SK-N-SH (cell line): ENCODE measurements around the gene PZP. TPM values are rescaled to one million over a fixed set of nuclear protein-coding genes. Genes with fewer than 3 reads are reported as not detected.

Source experiments
- CTCF ChIA-PET: fragments of 300-600, 350-600 bp; formaldehyde crosslinking; extraction: SDS; loops from one replicate; lab custom pipeline; 2021; lab: Yijun Ruan, JAX
- POLR2A ChIA-PET: fragments of 350-600 bp; sonication (Branson Sonifier 250); formaldehyde crosslinking; extraction: SDS; loops from one replicate; lab custom pipeline; 2020; ENCODE audit warnings: antibody characterized with exemption, inconsistent platforms; lab: Yijun Ruan, JAX
- DNase-seq: peaks from one replicate; pipeline ENCODE4 v3.0.0; 2012
- H2AFZ ChIP-seq: fragments of 200-600 bp; sonication (generic); 2 replicates; pipeline ENCODE4 v1.8.1; 2016; ENCODE audit warnings: antibody characterized with exemption, mild to moderate bottlenecking, low read depth
- H3F3A ChIP-seq: fragments of 200-600 bp; sonication (generic); replicated peaks from 2 replicates; pipeline ENCODE3; 2016; ENCODE audit warnings: antibody characterized with exemption, mild to moderate bottlenecking; ENCODE audit not compliant: insufficient read depth
- H3K27ac ChIP-seq, 2 experiments: fragments of 200-500 bp in 1 of 2; fragments of 200-600 bp in 1 of 2; sonication (Bioruptor generic) in 1 of 2; sonication (generic), shearing (Covaris generic) in 1 of 2; 2 replicates each; pipeline versions ENCODE4 v1.5.1 to v1.6.1; 2014 to 2016; ENCODE audit warnings: low read depth in 2 of 2, inconsistent platforms in 1 of 2, low read length in 1 of 2, mild to moderate bottlenecking in 1 of 2, mixed read lengths in 1 of 2
- H3K27me3 ChIP-seq: fragments of 200-600 bp; sonication (generic), shearing (Covaris generic); 2 replicates; pipeline ENCODE4 v1.6.1; 2016; ENCODE audit warnings: mixed run types; ENCODE audit not compliant: insufficient read depth
- H3K36me3 ChIP-seq, 2 experiments: fragments of 200-500 bp in 1 of 2; fragments of 200-600 bp in 1 of 2; sonication (Bioruptor generic) in 1 of 2; sonication (generic) in 1 of 2; replicated peaks in 1 of 2; 2 replicates each; pipeline versions ENCODE3 to v1.5.1; 2014 to 2016; ENCODE audit warnings: low read length in 1 of 2, mild to moderate bottlenecking in 1 of 2; ENCODE audit not compliant: insufficient read depth in 2 of 2, control insufficient read depth in 1 of 2
- H3K4me1 ChIP-seq, 2 experiments: fragments of 200-500 bp in 1 of 2; fragments of 200-600 bp in 1 of 2; sonication (Bioruptor generic) in 1 of 2; sonication (generic), shearing (Covaris generic) in 1 of 2; 2 replicates each; pipeline versions ENCODE4 v1.5.1 to v1.6.1; 2014 to 2016; ENCODE audit warnings: low read depth in 1 of 2, low read length in 1 of 2, mixed run types in 1 of 2; ENCODE audit not compliant: insufficient read depth in 2 of 2, control insufficient read depth in 1 of 2
- H3K4me2 ChIP-seq: fragments of 200-600 bp; sonication (generic), shearing (Covaris generic); 2 replicates; pipeline ENCODE4 v1.6.1; 2017; ENCODE audit warnings: mixed run types
- H3K4me3 ChIP-seq, 2 experiments: fragments of 200-500 bp in 1 of 2; fragments of 200-600 bp in 1 of 2; sonication (Bioruptor generic) in 1 of 2; sonication (generic), shearing (Covaris generic) in 1 of 2; 2 replicates each; pipeline versions ENCODE4 v1.5.1 to v1.8.1; 2014 to 2016; ENCODE audit warnings: low read depth in 2 of 2, inconsistent platforms in 1 of 2, low read length in 1 of 2, mild to moderate bottlenecking in 1 of 2, mixed read lengths in 1 of 2, moderate library complexity in 1 of 2
- H3K79me2 ChIP-seq: fragments of 200-600 bp; sonication (generic); 2 replicates; pipeline ENCODE4 v1.8.1; 2017; ENCODE audit warnings: mild to moderate bottlenecking; ENCODE audit not compliant: insufficient read depth
- H3K9ac ChIP-seq: fragments of 200-600 bp; sonication (generic); 2 replicates; pipeline ENCODE4 v1.6.1; 2017; ENCODE audit warnings: mixed run types
- H3K9me2 ChIP-seq: fragments of 200-600 bp; sonication (generic); 2 replicates; pipeline ENCODE4 v1.6.1; 2017; ENCODE audit warnings: mixed run types
- H3K9me3 ChIP-seq: fragments of 200-600 bp; sonication (generic); 2 replicates; pipeline ENCODE4 v1.6.1; 2017; ENCODE audit warnings: mixed run types, mild to moderate bottlenecking, moderate library complexity
- H4K20me1 ChIP-seq: fragments of 200-600 bp; sonication (generic); 2 replicates; pipeline ENCODE4 v1.6.1; 2017; ENCODE audit warnings: mild to moderate bottlenecking, mixed run types; ENCODE audit not compliant: insufficient read depth
- ELF1 ChIP-seq: IDR thresholded peaks from 2 replicates; pipeline ENCODE4 v1.4.0; 2012
- EP300 ChIP-seq, 2 experiments: IDR thresholded peaks; 2 replicates each; pipeline versions ENCODE4 v1.4.0 to v1.6.1; 2012; ENCODE audit warnings: borderline replicate concordance in 1 of 2, low read depth in 1 of 2, low read length in 1 of 2
- EZH2phosphoT487 ChIP-seq: fragments of 200-600 bp; sonication (generic); IDR thresholded peaks from 2 replicates; pipeline ENCODE4 v1.6.1; 2017; ENCODE audit warnings: low read depth, mixed run types, mild to moderate bottlenecking, antibody characterized with exemption, moderate library complexity, borderline replicate concordance
- FOXJ3 ChIP-seq: sonication (generic); formaldehyde crosslinking; IDR thresholded peaks from 2 replicates; pipeline ENCODE4 v1.5.1; 2020; ENCODE audit warnings: mild to moderate bottlenecking, missing genetic modification reagents
- GABPA ChIP-seq: IDR thresholded peaks from 2 replicates; pipeline ENCODE4 v1.4.0; 2012; ENCODE audit warnings: low read depth, mild to moderate bottlenecking
- IRF3 ChIP-seq: fragments of 150-350 bp; IDR thresholded peaks from 2 replicates; pipeline ENCODE4 v1.6.1; 2016; ENCODE audit warnings: mild to moderate bottlenecking, low read depth, low read length
- JUND ChIP-seq: IDR thresholded peaks from 2 replicates; pipeline ENCODE4 v1.4.0; 2012
- MXI1 ChIP-seq: IDR thresholded peaks from 2 replicates; pipeline ENCODE4 v1.6.1; 2012; ENCODE audit warnings: mild to moderate bottlenecking, low read depth, low read length, improper control_type of control experiment
- RCOR1 ChIP-seq: fragments of 150-350 bp; IDR thresholded peaks from 2 replicates; pipeline ENCODE4 v1.6.1; 2017; ENCODE audit warnings: antibody characterized with exemption, low read length
- RFX5 ChIP-seq: IDR thresholded peaks from 2 replicates; pipeline ENCODE4 v1.6.1; 2012; ENCODE audit warnings: mild to moderate bottlenecking, improper control_type of control experiment, low read length
- SMC3 ChIP-seq: IDR thresholded peaks from 2 replicates; pipeline ENCODE4 v1.6.1; 2012; ENCODE audit warnings: low read depth, low read length, improper control_type of control experiment
- TAF1 ChIP-seq: IDR thresholded peaks from 2 replicates; pipeline ENCODE4 v1.6.1; 2012; ENCODE audit warnings: low read depth, mild to moderate bottlenecking, low read length, moderate library complexity, borderline replicate concordance
- TEAD4 ChIP-seq: IDR thresholded peaks from 2 replicates; pipeline ENCODE4 v1.4.0; 2012; ENCODE audit warnings: mild to moderate bottlenecking, borderline replicate concordance; ENCODE audit not compliant: insufficient read depth
- USF2 ChIP-seq: fragments of 150-350 bp; IDR thresholded peaks from 2 replicates; pipeline ENCODE4 v1.6.1; 2017; ENCODE audit warnings: antibody characterized with exemption, low read length, low read depth, borderline replicate concordance
- YY1 ChIP-seq: IDR thresholded peaks from 2 replicates; pipeline ENCODE4 v1.4.0; 2012; ENCODE audit warnings: low read depth, mild to moderate bottlenecking
- WGBS: methylation state at CpG from one replicate; pipeline ENCODE4 v1.1.6; 2017; ENCODE audit warnings: low lambda C conversion rate; 5-methylcytosine and 5-hydroxymethylcytosine counted together
- polyA plus RNA-seq, 3 experiments: library from polyadenylated mRNA; depleted of rRNA; stranded (reverse); fragments of >200 nt; gene quantifications; 2 replicates each; pipeline ENCODE4 v1.2.3, GENCODE V29; 2012
- TF ChIP-seq, protein P1 (sequence below): IDR thresholded peaks from 2 replicates; pipeline ENCODE4 v1.4.0; 2012; ENCODE audit warnings: low read depth, borderline replicate concordance
- TF ChIP-seq, protein P2 (sequence below): IDR thresholded peaks from 2 replicates; pipeline ENCODE4; 2012
- TF ChIP-seq, protein P3 (sequence below): IDR thresholded peaks from 2 replicates; pipeline ENCODE4 v1.4.0; 2012; ENCODE audit warnings: low read depth
- TF ChIP-seq, protein P4 (sequence below): IDR thresholded peaks from 2 replicates; pipeline ENCODE4 v1.4.0; 2012; ENCODE audit warnings: low read depth, borderline replicate concordance
- TF ChIP-seq, protein P5 (sequence below): fragments of 200-600 bp; sonication (generic); IDR thresholded peaks from 2 replicates; pipeline ENCODE4 v1.6.1; 2017; ENCODE audit warnings: antibody characterized with exemption, mild to moderate bottlenecking, moderate library complexity

Gene PZP
- polyA plus RNA-seq, 1 of the 3 experiments (the other 2 are of a cell fraction), result not detected

DNA sequence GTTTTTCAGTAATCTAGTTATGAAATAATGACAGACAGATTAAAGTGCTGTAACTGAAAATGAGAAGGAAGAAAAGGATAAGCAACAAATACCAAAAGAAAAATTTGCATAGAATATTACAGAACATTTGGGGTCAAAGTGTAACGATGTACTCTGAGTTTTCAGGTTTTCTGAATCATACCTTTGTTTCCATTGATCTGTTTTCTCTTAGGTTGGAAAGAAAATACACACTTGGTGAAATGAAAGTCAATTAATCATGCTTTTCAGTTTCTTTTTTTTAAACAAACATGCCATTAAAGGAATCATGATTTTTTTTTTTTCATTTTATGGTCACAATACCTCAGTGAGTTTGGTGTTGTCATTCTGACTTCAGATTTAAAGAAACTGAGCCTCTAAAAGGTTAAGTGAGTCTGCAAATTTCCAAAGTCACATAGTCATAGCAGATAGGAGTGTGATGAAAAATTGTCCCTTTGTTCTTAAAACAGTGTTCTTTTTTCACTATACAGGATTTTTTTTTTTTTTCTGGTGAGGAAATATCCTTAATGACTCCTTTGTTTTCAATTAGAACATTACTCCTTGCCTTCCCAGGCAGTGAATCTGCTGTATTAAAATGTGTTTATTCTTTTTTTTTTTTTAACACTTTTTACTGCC lies 35.9 kb upstream of the PZP start:
- Histone ChIP-seq H3K36me3 (no peaks in the 10 kb centered on the region), H3K9me2 (no peaks in the 10 kb centered on the region), H3K4me1 (no peaks in the 10 kb centered on the region), H3K4me2 (no peak overlapping the region), H3F3A (no peaks in the 10 kb centered on the region)
- POLR2A ChIA-PET, result no interaction called here
- no peak for TF ChIP-seq JUND
- no peak for TF ChIP-seq SMC3
- TF ChIP-seq, protein P1, sequence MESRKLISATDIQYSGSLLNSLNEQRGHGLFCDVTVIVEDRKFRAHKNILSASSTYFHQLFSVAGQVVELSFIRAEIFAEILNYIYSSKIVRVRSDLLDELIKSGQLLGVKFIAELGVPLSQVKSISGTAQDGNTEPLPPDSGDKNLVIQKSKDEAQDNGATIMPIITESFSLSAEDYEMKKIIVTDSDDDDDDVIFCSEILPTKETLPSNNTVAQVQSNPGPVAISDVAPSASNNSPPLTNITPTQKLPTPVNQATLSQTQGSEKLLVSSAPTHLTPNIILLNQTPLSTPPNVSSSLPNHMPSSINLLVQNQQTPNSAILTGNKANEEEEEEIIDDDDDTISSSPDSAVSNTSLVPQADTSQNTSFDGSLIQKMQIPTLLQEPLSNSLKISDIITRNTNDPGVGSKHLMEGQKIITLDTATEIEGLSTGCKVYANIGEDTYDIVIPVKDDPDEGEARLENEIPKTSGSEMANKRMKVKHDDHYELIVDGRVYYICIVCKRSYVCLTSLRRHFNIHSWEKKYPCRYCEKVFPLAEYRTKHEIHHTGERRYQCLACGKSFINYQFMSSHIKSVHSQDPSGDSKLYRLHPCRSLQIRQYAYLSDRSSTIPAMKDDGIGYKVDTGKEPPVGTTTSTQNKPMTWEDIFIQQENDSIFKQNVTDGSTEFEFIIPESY, result no peak
- TF ChIP-seq RCOR1, result no peak
- TF ChIP-seq USF2, result no peak
- TF ChIP-seq, all 33 proteins: peak for 0
- no peak overlapping the region for H3K4me3 ChIP-seq
- H3K9ac ChIP-seq, result no peak overlapping the region
- H2AFZ ChIP-seq, result no peak overlapping the region
- CTCF ChIA-PET, result no interaction called here
- DNase-seq, result no peak
- H3K27ac ChIP-seq, result no peak overlapping the region
- H3K79me2 ChIP-seq, result no peaks in the 10 kb centered on the region
- WGBS, result 36% methylated on average over 1 of the region's 1 CpG
- no peaks in the 10 kb centered on the region for H3K9me3 ChIP-seq
- H3K27me3 ChIP-seq, result peaks cover 8% of the 10 kb centered on the region; the same call in 1 of the 2 replicates
- no peaks in the 10 kb centered on the region for H4K20me1 ChIP-seq

- H3K27ac ChIP-seq, result no peak overlapping the region
- WGBS, result 42% methylated on average over 3 of the region's 3 CpGs
- no peak overlapping the region for H3K9ac ChIP-seq
- ChIA-PET POLR2A (interaction anchor here (0.6 kb wide), 1 partner anchor 1457 kb away, joined by 6 read pairs; no protein-coding TSS in a partner anchor), CTCF (no interaction called here)
- H3F3A ChIP-seq, result no peaks in the 10 kb centered on the region
- H3K9me3 ChIP-seq, result no peaks in the 10 kb centered on the region
- no peaks in the 10 kb centered on the region for H3K9me2 ChIP-seq
- no peaks in the 10 kb centered on the region for H3K4me1 ChIP-seq
- no peaks in the 10 kb centered on the region for H3K36me3 ChIP-seq
- H3K27me3 ChIP-seq, result peaks cover 8% of the 10 kb centered on the region; the same call in 1 of the 2 replicates
- H3K4me3 ChIP-seq, result no peak overlapping the region
- H3K79me2 ChIP-seq, result no peaks in the 10 kb centered on the region
- H2AFZ ChIP-seq, result no peak overlapping the region
- no peak for DNase-seq
- no peaks in the 10 kb centered on the region for H4K20me1 ChIP-seq
- H3K4me2 ChIP-seq, result no peak overlapping the region
- TF ChIP-seq RFX5, result no peak
- TF ChIP-seq, protein P2, sequence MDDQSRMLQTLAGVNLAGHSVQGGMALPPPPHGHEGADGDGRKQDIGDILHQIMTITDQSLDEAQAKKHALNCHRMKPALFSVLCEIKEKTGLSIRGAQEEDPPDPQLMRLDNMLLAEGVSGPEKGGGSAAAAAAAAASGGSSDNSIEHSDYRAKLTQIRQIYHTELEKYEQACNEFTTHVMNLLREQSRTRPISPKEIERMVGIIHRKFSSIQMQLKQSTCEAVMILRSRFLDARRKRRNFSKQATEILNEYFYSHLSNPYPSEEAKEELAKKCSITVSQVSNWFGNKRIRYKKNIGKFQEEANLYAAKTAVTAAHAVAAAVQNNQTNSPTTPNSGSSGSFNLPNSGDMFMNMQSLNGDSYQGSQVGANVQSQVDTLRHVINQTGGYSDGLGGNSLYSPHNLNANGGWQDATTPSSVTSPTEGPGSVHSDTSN, result no peak
- TF ChIP-seq EZH2phosphoT487, result no peak
- TF ChIP-seq GABPA, result no peak
- no peak for TF ChIP-seq YY1
- no peak for TF ChIP-seq IRF3
- TF ChIP-seq ELF1, result no peak
- TF ChIP-seq TEAD4, result no peak
- TF ChIP-seq TAF1, result no peak
- TF ChIP-seq, protein P3, sequence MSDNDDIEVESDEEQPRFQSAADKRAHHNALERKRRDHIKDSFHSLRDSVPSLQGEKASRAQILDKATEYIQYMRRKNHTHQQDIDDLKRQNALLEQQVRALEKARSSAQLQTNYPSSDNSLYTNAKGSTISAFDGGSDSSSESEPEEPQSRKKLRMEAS, result no peak
- no peak for TF ChIP-seq FOXJ3 (CRISPR knock-in tag)
- TF ChIP-seq EP300 (IDR thresholded peaks at IDR 0.05; ENCODE audit: borderline replicate concordance in 1 of 2, low read depth in 1 of 2, low read length in 1 of 2), result no peak
- TF ChIP-seq, protein P4, sequence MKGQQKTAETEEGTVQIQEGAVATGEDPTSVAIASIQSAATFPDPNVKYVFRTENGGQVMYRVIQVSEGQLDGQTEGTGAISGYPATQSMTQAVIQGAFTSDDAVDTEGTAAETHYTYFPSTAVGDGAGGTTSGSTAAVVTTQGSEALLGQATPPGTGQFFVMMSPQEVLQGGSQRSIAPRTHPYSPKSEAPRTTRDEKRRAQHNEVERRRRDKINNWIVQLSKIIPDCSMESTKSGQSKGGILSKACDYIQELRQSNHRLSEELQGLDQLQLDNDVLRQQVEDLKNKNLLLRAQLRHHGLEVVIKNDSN, result no peak
- TF ChIP-seq, protein P5, sequence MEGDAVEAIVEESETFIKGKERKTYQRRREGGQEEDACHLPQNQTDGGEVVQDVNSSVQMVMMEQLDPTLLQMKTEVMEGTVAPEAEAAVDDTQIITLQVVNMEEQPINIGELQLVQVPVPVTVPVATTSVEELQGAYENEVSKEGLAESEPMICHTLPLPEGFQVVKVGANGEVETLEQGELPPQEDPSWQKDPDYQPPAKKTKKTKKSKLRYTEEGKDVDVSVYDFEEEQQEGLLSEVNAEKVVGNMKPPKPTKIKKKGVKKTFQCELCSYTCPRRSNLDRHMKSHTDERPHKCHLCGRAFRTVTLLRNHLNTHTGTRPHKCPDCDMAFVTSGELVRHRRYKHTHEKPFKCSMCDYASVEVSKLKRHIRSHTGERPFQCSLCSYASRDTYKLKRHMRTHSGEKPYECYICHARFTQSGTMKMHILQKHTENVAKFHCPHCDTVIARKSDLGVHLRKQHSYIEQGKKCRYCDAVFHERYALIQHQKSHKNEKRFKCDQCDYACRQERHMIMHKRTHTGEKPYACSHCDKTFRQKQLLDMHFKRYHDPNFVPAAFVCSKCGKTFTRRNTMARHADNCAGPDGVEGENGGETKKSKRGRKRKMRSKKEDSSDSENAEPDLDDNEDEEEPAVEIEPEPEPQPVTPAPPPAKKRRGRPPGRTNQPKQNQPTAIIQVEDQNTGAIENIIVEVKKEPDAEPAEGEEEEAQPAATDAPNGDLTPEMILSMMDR, result no peak
- no peak for TF ChIP-seq MXI1
Measured at GRCh38 chr12:9241301-9241700, 33.1 kb upstream of the PZP start.
